Pancreas (tissue), 10 donors: ENCODE data around the gene VWF. TPM values are rescaled to one million over a fixed set of nuclear protein-coding genes. Genes with fewer than 3 reads are reported as not detected.

Source experiments
- ATAC-seq, 4 donors: fragments of 200-7000 bp; cut with Tn5 transposase; one replicate each; pipeline versions ENCODE4 v1.8.0 to v1.9.1; 2020; ENCODE audit warnings: mild to moderate bottlenecking in 4 of 4, moderate library complexity in 4 of 4
- DNase-seq, 6 donors: peaks; one replicate each; pipeline ENCODE4 v3.0.0-alpha.2; 2020
- FAIRE-seq: peaks from 2 replicates; lab custom pipeline; 2012; peaks lifted over from hg19 to GRCh38; lab: Jason Lieb, UNC
- H3K27ac ChIP-seq, 4 donors: fragments of 200-600 bp; sonication (generic); 1 replicate in 3 of 4; 2 replicates in 1 of 4; pipeline versions ENCODE4 v1.5.0 to v1.8.0; 2020
- H3K27me3 ChIP-seq, 4 donors: fragments of 200-600 bp; one replicate each; pipeline ENCODE4 v1.8.0; 2021
- H3K36me3 ChIP-seq, 3 donors: fragments of 200-600 bp; sonication (generic) in 1 of 3; one replicate each; pipeline versions ENCODE4 v1.5.0 to v1.8.0; 2020 to 2021
- H3K4me1 ChIP-seq, 3 donors: fragments of 200-600 bp; one replicate each; pipeline ENCODE4 v1.8.0; 2021
- H3K4me3 ChIP-seq, 4 donors: fragments of 200-600 bp; sonication (generic) in 2 of 4; one replicate each; pipeline versions ENCODE4 v1.5.0 to v1.8.0; 2020 to 2021
- H3K9me3 ChIP-seq, 4 donors: fragments of 200-600 bp; one replicate each; pipeline ENCODE4 v1.8.0; 2021
- CTCF ChIP-seq, 4 donors: fragments of 200-600 bp; sonication (generic) in 3 of 4; IDR thresholded peaks; one replicate each; pipeline versions ENCODE4 v1.5.0 to v1.8.0; 2021; ENCODE audit warnings: antibody characterized with exemption in 4 of 4
- WGBS, 2 donors: extraction: QIAGEN DNeasy Blood & Tissue Kit; methylation state at CpG; one replicate each; pipeline ENCODE4 v1.1.7; 2013; 5-methylcytosine and 5-hydroxymethylcytosine counted together
- intact Hi-C, 3 donors: fragments of 100-400 bp; cut with DNase I; formaldehyde crosslinking; loops; one replicate each; pipeline versions ENCODE4 v1.11.1 to v1.14.2; 2022
- polyA plus RNA-seq, 2 donors: library from polyadenylated mRNA; stranded (reverse); fragments of 200-250 nt; gene quantifications; one replicate each; pipeline ENCODE4 v1.2.3, GENCODE V29; 2013
- total RNA-seq, 6 donors: library from RNA; stranded (reverse); fragmentation: NEBNext Ultra II Directional in 4 of 6; extraction: Animal tissue kit (Norgen Biotek cat#: 25700) in 4 of 6; gene quantifications; one replicate each; pipeline versions ENCODE4 v1.2.1 to v1.2.4, GENCODE V29; 2021 to 2023
- donor health status: healthy with polysubstance abuse.
- donor health status: DM: no; HTN: no; CAD: no; lungs with moderate emphysema.
- donor health status: DM: no; HTN: no; CAD: no.
- donor health status: control.
- donor health status: control.
- donor health status: Bipolar disorder and iron deficiency.
- donor health status: DM: yes; HTN: yes; CAD: no.
- donor health status: DM: no; HTN: no; CAD: no.
- donor health status: DM: no; HTN: no; CAD: no.
- donor health status: DM: yes; HTN: yes; CAD: no.

VWF gene
- total and polyA plus RNA-seq, 8 donors, result 15.9 to 53.1 (median 29.1) TPM

DNA sequence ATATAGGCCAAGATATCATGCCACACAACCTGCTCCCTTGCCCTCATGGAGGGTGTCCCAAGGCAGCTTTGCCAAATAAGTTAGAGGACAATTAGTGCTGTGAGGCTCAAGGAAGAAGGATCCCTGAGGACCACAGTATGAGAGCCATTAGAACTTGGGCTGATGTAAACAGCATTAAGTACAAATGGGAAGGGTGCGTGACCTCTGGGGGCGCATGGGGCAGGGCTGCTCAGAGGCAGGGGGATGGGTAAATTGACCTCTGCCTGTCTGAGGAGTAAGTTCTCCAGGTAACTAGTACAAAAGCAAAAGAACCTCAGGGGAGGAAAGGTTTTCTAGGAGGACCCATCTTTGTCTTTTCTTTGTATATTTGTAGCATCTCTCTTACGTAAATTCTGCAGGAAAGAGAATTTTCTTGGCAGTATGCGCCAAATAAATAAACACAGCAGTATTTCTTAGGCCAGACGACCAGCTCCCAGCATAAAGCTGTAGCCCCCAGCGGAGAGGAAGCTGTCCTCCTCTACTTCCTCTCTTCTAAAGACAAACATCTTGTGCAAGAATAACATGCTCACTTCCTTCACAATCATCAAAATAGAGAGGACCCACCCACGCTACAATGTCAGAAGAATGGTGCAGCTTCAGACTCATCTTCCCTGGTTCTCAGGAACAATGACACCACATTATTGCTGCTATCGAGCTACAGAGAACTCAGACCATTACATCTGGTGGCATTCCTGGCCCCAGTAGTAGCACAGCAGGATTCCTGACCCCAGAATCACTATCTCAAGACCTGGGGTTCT, 16.4 kb upstream of the VWF start:
- Histone ChIP-seq H3K36me3 (no peaks in the 10 kb centered on the region), H3K27ac (peak overlapping the region in 2 of 4 donors; percentile 51 to 74), H3K4me3 (no peak overlapping the region), H3K27me3 (no peaks in the 10 kb centered on the region), H3K9me3 (no peaks in the 10 kb centered on the region), H3K4me1 (no peaks in the 10 kb centered on the region)
- intact Hi-C loops, result no loop called here
- no peak for FAIRE-seq
- no peak for TF ChIP-seq CTCF (IDR thresholded peaks at IDR 0.05)
- 65% methylated on average over 8 of the region's 8 CpGs for WGBS, 2 donors
- peak in 2 of 4 donors; percentile 69 to 71 for ATAC-seq
- peak in 1 of 6 donors; percentile 40 for DNase-seq

DNA sequence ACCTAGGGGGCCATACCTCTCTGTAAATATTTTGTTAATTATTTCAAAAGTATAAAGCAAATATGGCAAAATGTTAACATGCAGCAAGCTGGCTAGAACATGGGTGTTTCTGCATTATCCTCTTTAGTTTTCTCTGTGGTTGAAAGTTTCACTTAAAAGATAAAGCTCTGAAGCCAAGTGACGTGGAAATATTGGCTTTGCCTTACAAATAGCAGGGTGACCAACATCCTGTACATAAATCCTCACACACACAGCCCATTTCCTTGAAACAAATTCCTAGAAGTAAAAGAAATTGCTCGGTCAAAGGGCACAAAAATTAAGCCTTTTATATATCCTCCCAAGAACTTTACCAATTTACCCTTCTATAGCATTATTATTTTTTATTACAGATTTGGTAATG, 10.6 kb upstream of the VWF start:
- Histone ChIP-seq H3K4me1 (no peaks in the 10 kb centered on the region), H3K9me3 (no peaks in the 10 kb centered on the region), H3K4me3 (no peak overlapping the region), H3K27ac (no peak overlapping the region), H3K36me3 (no peaks in the 10 kb centered on the region), H3K27me3 (no peaks in the 10 kb centered on the region)
- no peak for TF ChIP-seq CTCF (IDR thresholded peaks at IDR 0.05)
- FAIRE-seq (no peak), ATAC-seq (no peak), DNase-seq (no peak)
- 44 to 65% methylated on average over 2 of the region's 2 CpGs for WGBS, 2 donors
- intact Hi-C loops, result no loop called here

DNA sequence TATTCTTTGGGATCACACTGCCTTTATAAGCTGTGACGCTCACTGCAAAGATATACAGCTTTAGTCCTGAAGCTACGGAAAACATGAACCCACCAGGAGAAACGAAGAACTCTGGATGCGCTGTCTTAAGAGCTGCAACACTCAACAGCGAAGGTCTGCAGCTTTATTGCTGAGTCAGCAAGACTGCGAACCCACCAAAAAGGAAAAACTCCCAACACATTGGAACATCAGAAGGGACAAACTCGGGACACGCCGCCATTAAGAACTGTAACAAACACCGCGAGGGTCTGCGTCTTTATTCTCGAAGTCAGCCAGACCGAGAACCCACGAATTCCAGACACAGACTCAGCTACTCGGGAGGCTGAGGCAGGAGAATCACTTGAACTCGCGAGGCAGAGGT, 9.2 kb upstream of the VWF start:
- H3K9me3 ChIP-seq, result no peaks in the 10 kb centered on the region
- DNase-seq, result no peak
- no peak overlapping the region for H3K27ac ChIP-seq

GRCh38 chr12:6132496-6132895, 8.0 kb upstream of the VWF start:
- intact Hi-C loops, result no loop called here
- H3K9me3 ChIP-seq, result no peaks in the 10 kb centered on the region
- H3K4me3 ChIP-seq, result no peak overlapping the region
- DNase-seq, result peak in 1 of 6 donors; percentile 12
- H3K36me3 ChIP-seq, result no peaks in the 10 kb centered on the region
- no peak overlapping the region for H3K27ac ChIP-seq
- WGBS, 2 donors, result 59 to 78% methylated on average over 18 to 34 of the region's 34 CpGs
- no peak for TF ChIP-seq CTCF (IDR thresholded peaks at IDR 0.05)
- no peak for FAIRE-seq
- H3K27me3 ChIP-seq, result no peaks in the 10 kb centered on the region
- H3K4me1 ChIP-seq, result no peaks in the 10 kb centered on the region
- ATAC-seq, result no peak

More for the DNA sequence above, 9.2 kb upstream of the VWF start:
- no peak for TF ChIP-seq CTCF (IDR thresholded peaks at IDR 0.05)
- no peaks in the 10 kb centered on the region for H3K4me1 ChIP-seq
- whole genome bisulfite sequencing, 2 donors, result 81 to 82% methylated on average over 18 of the region's 18 CpGs
- ATAC-seq (no peak), FAIRE-seq (no peak)
- no peak overlapping the region for H3K4me3 ChIP-seq
- H3K27me3 ChIP-seq, result no peaks in the 10 kb centered on the region
- intact Hi-C loops, result no loop called here
- no peaks in the 10 kb centered on the region for H3K36me3 ChIP-seq

- FAIRE-seq, result no peak
- no peak overlapping the region for H3K27ac ChIP-seq
- intact Hi-C loops, result no loop called here
Measured at GRCh38 chr12:6125310-6125608, 789 bp upstream of the VWF start.

More at GRCh38 chr12:6125310-6125608, 789 bp upstream of the VWF start:
- Histone ChIP-seq H3K4me1 (no peaks in the 10 kb centered on the region), H3K27me3 (no peaks in the 10 kb centered on the region), H3K9me3 (no peaks in the 10 kb centered on the region), H3K4me3 (no peak overlapping the region), H3K36me3 (no peaks in the 10 kb centered on the region)
- WGBS, 2 donors, result 71 to 79% methylated on average over 3 of the region's 3 CpGs
- no peak for DNase-seq
- ATAC-seq, result no peak
- no peak for TF ChIP-seq CTCF (IDR thresholded peaks at IDR 0.05)
